Liver (tissue), 9 donors: ENCODE data around the gene FAT1. TPM values are rescaled to one million over a fixed set of nuclear protein-coding genes. Genes with fewer than 3 reads are reported as not detected.

ENCODE experiments used
- DNase-seq: peaks from one replicate; pipeline ENCODE4 v3.0.0-alpha.2; 2017; ENCODE audit warnings: low spot score
- H3K27ac ChIP-seq, 2 donors: one replicate each; pipeline ENCODE4 v1.7.0; 2013; ENCODE audit warnings: inconsistent platforms in 2 of 2, low read length in 2 of 2, control low read depth in 1 of 2, low read depth in 1 of 2, mild to moderate bottlenecking in 1 of 2
- H3K27me3 ChIP-seq, 4 donors: one replicate each; pipeline versions ENCODE4 v1.6.1 to v1.7.0; 2013; ENCODE audit warnings: low read length in 3 of 4, inconsistent platforms in 1 of 4, mild to moderate bottlenecking in 1 of 4, moderate library complexity in 1 of 4; ENCODE audit not compliant: control insufficient read depth in 4 of 4, insufficient read depth in 4 of 4
- H3K36me3 ChIP-seq, 4 donors: one replicate each; pipeline versions ENCODE4 v1.6.1 to v1.7.0; 2013; ENCODE audit warnings: low read length in 3 of 4, mild to moderate bottlenecking in 3 of 4, low read depth in 1 of 4, moderate library complexity in 1 of 4; ENCODE audit not compliant: control insufficient read depth in 4 of 4, insufficient read depth in 3 of 4
- H3K4me1 ChIP-seq, 4 donors: one replicate each; pipeline versions ENCODE4 v1.6.1 to v1.7.0; 2013; ENCODE audit warnings: low read length in 3 of 4, mild to moderate bottlenecking in 3 of 4, moderate library complexity in 1 of 4; ENCODE audit not compliant: control insufficient read depth in 4 of 4, insufficient read depth in 4 of 4
- H3K4me3 ChIP-seq, 3 donors: one replicate each; pipeline versions ENCODE4 v1.6.1 to v1.7.0; 2013; ENCODE audit warnings: low read length in 3 of 3, control low read depth in 1 of 3, low read depth in 1 of 3, mild to moderate bottlenecking in 1 of 3
- H3K9ac ChIP-seq, 2 donors: one replicate each; pipeline ENCODE4 v1.7.0; 2013; ENCODE audit warnings: low read length in 2 of 2, mild to moderate bottlenecking in 2 of 2, moderate library complexity in 2 of 2, control low read depth in 1 of 2, low read depth in 1 of 2
- H3K9me3 ChIP-seq, 4 donors: one replicate each; pipeline versions ENCODE4 v1.6.1 to v1.7.0; 2013; ENCODE audit warnings: low read length in 3 of 4; ENCODE audit not compliant: control insufficient read depth in 4 of 4
- EGR1 ChIP-seq, 2 donors: IDR thresholded peaks; 2 replicates each; pipeline ENCODE4 v1.6.1; 2016 to 2018; ENCODE audit warnings: antibody characterized with exemption in 2 of 2, low read depth in 2 of 2
- FOXA1 ChIP-seq: IDR thresholded peaks from 2 replicates; pipeline ENCODE4 v1.6.1; 2016; ENCODE audit warnings: antibody characterized with exemption
- FOXA2 ChIP-seq: IDR thresholded peaks from 2 replicates; pipeline ENCODE4 v1.6.1; 2016; ENCODE audit warnings: antibody characterized with exemption
- HNF4A ChIP-seq, 2 donors: conservative IDR thresholded peaks; 2 replicates each; pipeline ENCODE4 v1.6.1; 2016; ENCODE audit warnings: antibody characterized with exemption in 2 of 2, mild to moderate bottlenecking in 2 of 2
- HNF4G ChIP-seq: IDR thresholded peaks from 2 replicates; pipeline ENCODE4 v1.6.1; 2016; ENCODE audit warnings: antibody characterized with exemption
- JUND ChIP-seq, 2 donors: IDR thresholded peaks; 2 replicates each; pipeline ENCODE4 v1.6.1; 2016; ENCODE audit warnings: antibody characterized with exemption in 2 of 2
- NR2F2 ChIP-seq: IDR thresholded peaks from 2 replicates; pipeline ENCODE4 v1.6.1; 2016; ENCODE audit warnings: antibody characterized with exemption
- RAD21 ChIP-seq, 2 donors: IDR thresholded peaks; 2 replicates each; pipeline ENCODE4 v1.6.1; 2016; ENCODE audit warnings: antibody characterized with exemption in 2 of 2, mild to moderate bottlenecking in 2 of 2
- SP1 ChIP-seq: IDR thresholded peaks from 2 replicates; pipeline ENCODE4 v1.6.1; 2018; ENCODE audit warnings: antibody characterized with exemption, mild to moderate bottlenecking
- TAF1 ChIP-seq: conservative IDR thresholded peaks from 2 replicates; pipeline ENCODE4 v1.6.1; 2016; ENCODE audit warnings: antibody characterized with exemption, mild to moderate bottlenecking
- YY1 ChIP-seq: IDR thresholded peaks from 2 replicates; pipeline ENCODE4 v1.6.1; 2016; ENCODE audit warnings: antibody characterized with exemption, mild to moderate bottlenecking
- ZBTB33 ChIP-seq: IDR thresholded peaks from 2 replicates; pipeline ENCODE4 v1.6.1; 2016; ENCODE audit warnings: antibody characterized with exemption
- WGBS: extraction: QIAGEN DNeasy Blood & Tissue Kit; methylation state at CpG from one replicate; pipeline ENCODE4 v1.1.7; 2013; 5-methylcytosine and 5-hydroxymethylcytosine counted together
- polyA plus RNA-seq, 2 donors: library from polyadenylated mRNA; stranded (reverse) in 1 of 2; unstranded in 1 of 2; fragments of 200-250 nt in 1 of 2; fragments of >200 nt in 1 of 2; fragmentation: Nextera tagmentation in 1 of 2; extraction: Ambion mirVana in 1 of 2; gene quantifications; one replicate each; pipeline versions ENCODE4 v1.2.1 to v1.2.3, GENCODE V29; 2013 to 2015
- total RNA-seq, 2 donors: library from RNA; depleted of rRNA; stranded (reverse); fragments of >200 nt; gene quantifications; one replicate each; pipeline ENCODE4 v1.2.3, GENCODE V29; 2014
- TF ChIP-seq, protein P1 (sequence below): fragments of 150-350 bp; IDR thresholded peaks from 2 replicates; pipeline ENCODE4 v1.5.1; 2017; ENCODE audit warnings: improper control_type of control experiment, low read depth, low read length; ENCODE audit not compliant: missing input control
- TF ChIP-seq, protein P2 (sequence below): IDR thresholded peaks from 2 replicates; pipeline ENCODE4 v1.6.1; 2016; ENCODE audit warnings: antibody characterized with exemption
- TF ChIP-seq, protein P3 (sequence below): IDR thresholded peaks from 2 replicates; pipeline ENCODE4 v1.6.1; 2016; ENCODE audit warnings: antibody characterized with exemption, mild to moderate bottlenecking
- donor health status: healthy.
- donor health status: healthy.
- donor health status: healthy.
- donor health status: healthy.
- donor health status: healthy.

FAT1 gene
- total and polyA plus RNA-seq, 4 donors = 10.0 to 48.0 (median 30.0) TPM

GRCh38 chr4:186746581-186746980 lies 22.9 kb upstream of the FAT1 start:
- no peak overlapping the region for H3K9ac ChIP-seq
- no peak for DNase-seq
- H3K27ac ChIP-seq = no peak overlapping the region
- no peak for TF ChIP-seq ZBTB33
- no peak for TF ChIP-seq HNF4G
- TF ChIP-seq, protein P1, sequence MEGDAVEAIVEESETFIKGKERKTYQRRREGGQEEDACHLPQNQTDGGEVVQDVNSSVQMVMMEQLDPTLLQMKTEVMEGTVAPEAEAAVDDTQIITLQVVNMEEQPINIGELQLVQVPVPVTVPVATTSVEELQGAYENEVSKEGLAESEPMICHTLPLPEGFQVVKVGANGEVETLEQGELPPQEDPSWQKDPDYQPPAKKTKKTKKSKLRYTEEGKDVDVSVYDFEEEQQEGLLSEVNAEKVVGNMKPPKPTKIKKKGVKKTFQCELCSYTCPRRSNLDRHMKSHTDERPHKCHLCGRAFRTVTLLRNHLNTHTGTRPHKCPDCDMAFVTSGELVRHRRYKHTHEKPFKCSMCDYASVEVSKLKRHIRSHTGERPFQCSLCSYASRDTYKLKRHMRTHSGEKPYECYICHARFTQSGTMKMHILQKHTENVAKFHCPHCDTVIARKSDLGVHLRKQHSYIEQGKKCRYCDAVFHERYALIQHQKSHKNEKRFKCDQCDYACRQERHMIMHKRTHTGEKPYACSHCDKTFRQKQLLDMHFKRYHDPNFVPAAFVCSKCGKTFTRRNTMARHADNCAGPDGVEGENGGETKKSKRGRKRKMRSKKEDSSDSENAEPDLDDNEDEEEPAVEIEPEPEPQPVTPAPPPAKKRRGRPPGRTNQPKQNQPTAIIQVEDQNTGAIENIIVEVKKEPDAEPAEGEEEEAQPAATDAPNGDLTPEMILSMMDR = no peak
- TF ChIP-seq SP1 = no peak
- TF ChIP-seq, protein P2, sequence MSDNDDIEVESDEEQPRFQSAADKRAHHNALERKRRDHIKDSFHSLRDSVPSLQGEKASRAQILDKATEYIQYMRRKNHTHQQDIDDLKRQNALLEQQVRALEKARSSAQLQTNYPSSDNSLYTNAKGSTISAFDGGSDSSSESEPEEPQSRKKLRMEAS = no peak
- TF ChIP-seq FOXA2 = no peak
- TF ChIP-seq TAF1 = no peak
- TF ChIP-seq RAD21 (IDR thresholded peaks at IDR 0.05) = no peak
- TF ChIP-seq, protein P3, sequence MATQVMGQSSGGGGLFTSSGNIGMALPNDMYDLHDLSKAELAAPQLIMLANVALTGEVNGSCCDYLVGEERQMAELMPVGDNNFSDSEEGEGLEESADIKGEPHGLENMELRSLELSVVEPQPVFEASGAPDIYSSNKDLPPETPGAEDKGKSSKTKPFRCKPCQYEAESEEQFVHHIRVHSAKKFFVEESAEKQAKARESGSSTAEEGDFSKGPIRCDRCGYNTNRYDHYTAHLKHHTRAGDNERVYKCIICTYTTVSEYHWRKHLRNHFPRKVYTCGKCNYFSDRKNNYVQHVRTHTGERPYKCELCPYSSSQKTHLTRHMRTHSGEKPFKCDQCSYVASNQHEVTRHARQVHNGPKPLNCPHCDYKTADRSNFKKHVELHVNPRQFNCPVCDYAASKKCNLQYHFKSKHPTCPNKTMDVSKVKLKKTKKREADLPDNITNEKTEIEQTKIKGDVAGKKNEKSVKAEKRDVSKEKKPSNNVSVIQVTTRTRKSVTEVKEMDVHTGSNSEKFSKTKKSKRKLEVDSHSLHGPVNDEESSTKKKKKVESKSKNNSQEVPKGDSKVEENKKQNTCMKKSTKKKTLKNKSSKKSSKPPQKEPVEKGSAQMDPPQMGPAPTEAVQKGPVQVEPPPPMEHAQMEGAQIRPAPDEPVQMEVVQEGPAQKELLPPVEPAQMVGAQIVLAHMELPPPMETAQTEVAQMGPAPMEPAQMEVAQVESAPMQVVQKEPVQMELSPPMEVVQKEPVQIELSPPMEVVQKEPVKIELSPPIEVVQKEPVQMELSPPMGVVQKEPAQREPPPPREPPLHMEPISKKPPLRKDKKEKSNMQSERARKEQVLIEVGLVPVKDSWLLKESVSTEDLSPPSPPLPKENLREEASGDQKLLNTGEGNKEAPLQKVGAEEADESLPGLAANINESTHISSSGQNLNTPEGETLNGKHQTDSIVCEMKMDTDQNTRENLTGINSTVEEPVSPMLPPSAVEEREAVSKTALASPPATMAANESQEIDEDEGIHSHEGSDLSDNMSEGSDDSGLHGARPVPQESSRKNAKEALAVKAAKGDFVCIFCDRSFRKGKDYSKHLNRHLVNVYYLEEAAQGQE = no peak
- no peak for TF ChIP-seq EGR1 (IDR thresholded peaks at IDR 0.05; ENCODE audit: low read depth in 2 of 2)
- TF ChIP-seq NR2F2 = no peak
- no peak for TF ChIP-seq HNF4A (conservative IDR thresholded peaks at IDR 0.05)
- 91% methylated on average over 6 of the region's 6 CpGs for WGBS
- H3K4me1 ChIP-seq = no peaks in the 10 kb centered on the region
- no peaks in the 10 kb centered on the region for H3K9me3 ChIP-seq
- H3K27me3 ChIP-seq = no peaks in the 10 kb centered on the region
- no peaks in the 10 kb centered on the region for H3K36me3 ChIP-seq
- H3K4me3 ChIP-seq = no peak overlapping the region

DNA sequence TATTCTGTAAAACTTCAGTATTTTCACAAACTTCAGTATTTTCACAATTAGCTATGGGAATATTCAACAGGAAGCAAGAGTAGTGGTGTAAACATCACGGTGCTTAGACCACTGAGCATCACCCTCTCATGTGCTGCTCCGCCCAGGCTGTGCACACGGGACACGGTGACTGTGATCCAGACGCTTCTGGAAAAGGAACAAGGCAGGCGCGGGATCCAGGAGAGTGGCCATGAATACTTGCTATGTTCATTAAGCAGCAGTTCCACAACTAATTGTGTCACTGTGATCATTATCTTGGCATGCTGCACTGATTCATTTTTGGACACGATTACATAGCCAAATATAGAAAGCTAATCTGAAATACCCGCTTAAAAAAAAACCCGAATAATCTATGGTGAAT lies 19.6 kb upstream of the FAT1 start:
- Histone ChIP-seq H3K36me3 (no peaks in the 10 kb centered on the region), H3K9me3 (no peaks in the 10 kb centered on the region), H3K9ac (no peak overlapping the region), H3K27ac (no peak overlapping the region), H3K4me1 (no peaks in the 10 kb centered on the region), H3K27me3 (no peaks in the 10 kb centered on the region), H3K4me3 (no peak overlapping the region)
- 86% methylated on average over 10 of the region's 10 CpGs for WGBS
- no peak for DNase-seq
- TF ChIP-seq SP1 (no peak), TAF1 (no peak), ZBTB33 (no peak), FOXA2 (no peak), FOXA1 (no peak), YY1 (no peak), EGR1 (IDR thresholded peaks at IDR 0.05; ENCODE audit: low read depth in 2 of 2) (no peak), HNF4G (no peak), HNF4A (conservative IDR thresholded peaks at IDR 0.05) (no peak), RAD21 (IDR thresholded peaks at IDR 0.05) (no peak), JUND (IDR thresholded peaks at IDR 0.05) (no peak), NR2F2 (no peak)
- TF ChIP-seq, protein P2 = no peak
- TF ChIP-seq, protein P1 = no peak
